Stimulated activated CD8-positive, alpha-beta memory T cell treated with anti-CD3 and anti-CD28 coated beads, Interleukin-7, amount 100 ng/mL, for 48 hours (primary cell): Measurements from ENCODE around the gene LIPN.

Experiments used
- DNase-seq, 2 donors: peaks; one replicate each; pipeline ENCODE4 v3.0.0-alpha.2; 2020; ENCODE audit warnings: low read depth in 1 of 2; ENCODE audit errors: extremely low read depth in 1 of 2

LIPN gene

DNA sequence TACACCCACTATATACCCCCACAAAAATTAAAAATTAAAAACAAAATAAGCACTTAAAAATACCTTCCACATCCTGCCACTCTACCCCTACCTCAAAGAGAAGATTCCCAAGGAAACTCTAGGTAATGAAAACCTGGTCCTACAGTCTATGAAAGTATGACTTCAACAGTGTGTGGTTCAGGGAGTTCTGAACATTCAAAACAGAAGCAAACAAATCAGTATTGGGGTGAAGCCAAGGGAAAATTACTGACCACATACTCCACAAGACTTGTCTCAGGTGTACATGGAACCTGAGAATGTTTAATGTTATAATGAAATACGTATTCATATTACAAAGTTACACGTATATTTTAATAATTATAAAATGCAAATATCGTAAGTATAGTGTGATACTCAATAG is 22.4 kb downstream of the LIPN start:
- DNase-seq = no peak

DNA sequence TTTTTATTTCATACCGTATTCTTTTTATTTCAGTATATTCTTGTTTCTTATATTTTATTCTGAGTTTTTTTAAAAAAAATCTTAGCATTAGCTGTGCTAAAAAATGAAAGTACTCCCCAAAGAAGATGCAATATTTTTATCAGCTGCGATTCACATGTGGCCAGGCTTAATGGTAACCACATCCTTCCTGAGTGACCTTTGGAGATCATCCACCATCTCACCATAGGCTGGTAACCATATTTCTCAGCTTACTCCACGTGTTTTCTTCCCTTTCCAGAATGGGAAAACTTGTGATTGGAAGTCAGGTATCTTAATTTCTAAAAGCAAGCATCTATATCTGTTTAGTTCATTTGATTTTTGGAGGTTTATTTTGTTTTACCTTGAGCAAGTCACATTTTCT is 23.9 kb downstream of the LIPN start:
- DNase-seq = no peak

- no peak for DNase-seq
Measured at GRCh38 chr10:88786032-88786770, 26.4 kb downstream of the LIPN start.

- DNase-seq = no peak
Measured at GRCh38 chr10:88787463-88787862, 27.6 kb downstream of the LIPN start.

DNA sequence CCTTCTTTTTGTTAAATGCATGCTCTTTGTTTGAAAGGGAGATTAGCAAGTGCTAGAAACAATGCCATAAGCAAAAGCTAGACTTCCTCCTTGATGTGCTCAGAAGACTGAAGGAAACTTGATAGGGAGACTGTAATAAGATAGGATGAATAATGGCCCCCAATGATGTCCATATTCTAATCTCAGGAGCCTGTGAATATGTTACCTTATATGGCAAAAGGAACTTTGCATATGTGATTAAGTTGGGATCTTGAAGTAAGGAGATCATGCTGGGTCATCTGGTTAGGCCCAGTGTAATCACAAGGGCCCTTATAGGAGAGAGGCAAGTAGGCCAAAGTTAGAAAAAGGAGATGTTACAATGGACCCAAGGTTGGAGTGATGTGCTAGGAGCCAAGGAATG is 29.1 kb downstream of the LIPN start:
- no peak for DNase-seq

GRCh38 chr10:88791924-88792323 is 32.1 kb downstream of the LIPN start:
- DNase-seq = no peak

DNA sequence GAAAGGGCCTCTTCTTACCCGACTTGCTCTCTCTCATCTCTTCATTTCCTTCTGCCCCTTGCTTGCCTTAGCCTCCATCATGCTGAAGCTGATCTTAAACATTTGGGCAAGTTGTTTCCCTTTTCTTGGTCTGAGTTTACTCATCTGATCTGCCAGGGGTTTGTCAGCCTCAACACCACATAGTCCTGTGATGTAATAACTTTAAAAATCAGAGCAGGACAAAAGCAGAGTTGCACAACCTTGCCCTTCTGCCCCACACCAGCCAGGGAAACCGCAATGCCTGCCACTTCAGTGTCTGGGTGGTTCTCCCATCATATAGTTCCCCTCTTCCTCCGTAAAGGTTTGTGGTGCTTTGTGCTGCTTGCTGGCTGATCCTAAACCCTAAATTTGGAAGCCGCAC is 32.8 kb downstream of the LIPN start:
- DNase-seq = no peak

DNA sequence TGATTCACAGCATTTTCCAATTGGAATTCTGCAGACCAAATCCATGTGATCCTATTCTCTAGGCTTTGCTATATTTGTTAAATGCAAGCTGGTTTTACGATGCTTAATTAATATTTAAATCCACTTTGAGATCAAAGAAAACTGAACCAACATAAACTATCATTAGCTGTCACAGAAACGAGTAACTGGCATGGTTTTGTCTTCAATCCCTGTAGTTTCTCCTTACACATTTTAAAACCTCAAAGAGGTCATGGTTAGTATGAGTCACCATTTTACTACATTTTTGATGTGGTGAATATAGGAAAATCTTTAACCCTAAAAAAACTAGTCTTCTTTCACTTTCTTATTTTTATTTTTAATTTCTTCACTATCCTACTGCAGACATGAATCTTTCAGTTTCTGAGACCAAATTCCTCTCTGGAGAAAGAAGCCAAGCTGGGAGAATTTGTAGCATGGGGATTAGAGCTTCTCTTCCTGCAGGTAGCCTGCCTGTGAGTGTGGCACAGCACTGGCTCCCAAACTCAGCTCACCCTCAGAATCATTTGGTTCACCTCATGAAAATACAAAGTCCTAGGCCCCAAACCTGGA is 34.0 kb downstream of the LIPN start:
- no peak for DNase-seq

GRCh38 chr10:88794731-88795130 is 34.9 kb downstream of the LIPN start:
- no peak for DNase-seq

- peak in 1 of 2 donors; percentile 34 for DNase-seq
Measured at GRCh38 chr10:88800152-88801125, 40.6 kb downstream of the LIPN start.

DNA sequence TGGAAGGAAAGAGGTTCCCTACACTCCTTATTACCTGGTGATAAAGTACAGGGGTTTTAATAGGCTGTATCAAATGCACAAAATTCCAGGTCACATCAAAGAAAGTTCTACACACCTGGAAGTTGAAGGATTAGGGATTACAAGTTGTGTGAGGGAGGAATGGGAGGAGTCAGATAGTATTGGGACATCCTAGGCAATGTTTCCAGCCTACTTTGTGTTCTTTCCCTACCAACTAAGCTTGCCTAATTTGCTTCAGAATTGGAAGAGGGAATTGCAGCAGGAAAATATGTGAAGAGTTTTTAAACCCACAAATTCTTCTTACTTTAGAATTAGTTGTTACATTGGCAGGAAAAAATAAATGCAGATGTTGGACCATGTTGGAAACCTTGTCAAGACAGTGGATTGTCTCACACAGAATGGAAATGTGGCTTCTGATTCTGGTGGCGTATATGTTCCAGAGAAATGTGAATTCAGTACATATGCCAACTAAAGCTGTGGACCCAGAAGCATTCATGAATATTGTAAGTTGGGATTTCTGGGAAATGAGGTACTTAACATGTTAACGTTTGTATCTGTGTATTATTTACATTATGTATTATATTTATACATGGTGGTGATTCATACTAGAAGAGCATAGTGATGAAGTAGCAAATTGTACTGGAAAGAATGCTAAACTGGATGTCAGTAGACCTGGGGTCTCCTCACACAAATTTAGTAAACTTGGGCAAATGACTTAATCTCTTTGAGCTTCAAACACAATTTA is 42.9 kb downstream of the LIPN start, which contains the start of gene LIPM:
Gene LIPM, plus strand, starts transcription at position 208 of the 763 bp plus-strand sequence. Its CDS starts 167 bp downstream, at position 375.
- no peak for DNase-seq

DNA sequence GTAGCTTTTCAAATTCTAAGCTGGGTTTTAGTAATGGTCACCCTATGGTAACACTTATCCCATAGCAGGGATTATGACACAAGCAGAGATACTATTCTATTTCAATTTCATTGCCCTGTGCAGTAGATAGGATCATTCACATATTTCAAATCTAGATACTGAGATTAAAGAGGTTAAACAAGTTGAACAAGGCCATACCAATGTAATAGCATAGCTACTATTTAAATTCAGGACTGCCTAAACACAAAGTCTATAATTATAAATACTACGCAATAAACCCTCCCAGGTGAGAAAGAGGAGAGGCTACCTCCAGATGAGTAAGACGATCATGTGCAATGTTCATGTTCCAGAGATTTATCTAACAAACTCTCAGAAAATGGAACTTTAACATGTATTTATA is 43.8 kb downstream of the LIPN start:
- no peak for DNase-seq

DNA sequence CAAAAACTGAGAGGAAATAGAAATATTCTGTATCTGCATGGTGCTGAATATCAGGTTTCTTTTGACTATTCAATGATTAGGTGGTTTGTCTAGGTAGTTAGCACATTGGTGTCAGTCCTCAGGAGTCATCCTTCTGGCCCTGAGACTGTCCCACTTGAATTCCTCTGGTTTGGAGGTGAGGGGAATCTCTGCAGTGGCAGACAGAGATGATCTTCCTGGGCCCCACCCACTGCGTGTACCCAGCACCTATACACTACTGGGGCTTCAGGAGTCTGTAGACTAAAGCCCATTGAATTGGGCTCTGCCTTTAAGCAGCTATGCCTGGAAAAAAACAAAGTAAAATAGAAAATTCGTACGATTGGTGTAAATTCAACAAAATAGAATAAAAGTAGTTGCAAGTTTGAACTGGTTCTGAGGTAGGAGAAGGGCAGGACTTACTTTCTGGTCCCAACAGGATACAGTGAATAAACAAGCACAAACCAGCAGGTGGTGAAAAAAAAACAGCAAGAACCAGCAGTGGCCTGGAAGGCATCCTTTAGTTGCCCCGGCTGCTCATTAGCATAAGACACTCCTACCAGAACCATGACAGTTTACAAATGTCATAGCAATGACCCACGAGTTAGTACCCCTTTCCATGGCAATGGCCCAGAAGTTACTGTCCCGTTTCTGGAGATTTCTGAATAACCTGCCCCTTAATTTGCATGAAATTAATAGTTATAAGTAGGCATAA is 44.4 kb downstream of the LIPN start:
- no peak for DNase-seq

DNA sequence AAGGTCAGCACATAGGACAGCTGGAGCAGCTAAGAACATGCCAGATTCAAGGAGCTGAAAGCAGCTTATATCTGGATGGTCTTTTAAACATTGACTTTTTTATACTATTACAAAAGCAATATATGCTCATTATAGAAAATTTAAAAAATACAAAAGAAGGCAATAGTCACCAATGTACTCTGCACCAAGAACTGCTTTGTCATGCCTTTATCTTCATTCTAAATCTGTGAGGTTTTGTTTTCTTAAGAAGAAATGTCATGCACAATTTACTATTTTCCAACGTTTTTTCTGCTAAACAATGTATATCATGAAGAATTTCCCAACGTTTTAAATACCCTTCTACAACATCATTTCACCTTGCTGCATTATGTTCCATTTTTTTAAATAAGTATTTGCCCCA is 45.5 kb downstream of the LIPN start:
- no peak for DNase-seq

DNA sequence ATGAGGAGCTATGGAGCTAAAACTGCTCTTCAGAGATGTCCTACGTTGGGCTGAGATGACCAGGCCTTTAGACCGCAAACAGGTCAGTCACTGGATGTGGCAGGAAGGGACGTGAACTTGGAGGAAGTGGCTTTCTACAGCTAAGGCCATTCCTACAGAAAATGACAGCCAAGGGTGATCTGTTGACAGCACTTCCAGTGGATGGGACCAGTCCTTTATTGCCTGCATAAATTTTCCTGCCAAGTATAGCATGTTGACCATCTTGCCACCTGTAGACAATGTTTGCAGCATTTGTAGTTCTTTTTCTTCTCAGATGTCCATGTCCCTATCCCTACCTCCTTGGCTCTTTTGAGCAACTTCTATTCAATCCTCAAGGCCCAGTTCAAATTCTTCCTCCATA is 46.1 kb downstream of the LIPN start:
- DNase-seq = no peak

GRCh38 chr10:88809621-88810020 is 49.8 kb downstream of the LIPN start:
- DNase-seq = no peak

- no peak for DNase-seq
Measured at GRCh38 chr10:88810196-88810961, 50.6 kb downstream of the LIPN start.

DNA sequence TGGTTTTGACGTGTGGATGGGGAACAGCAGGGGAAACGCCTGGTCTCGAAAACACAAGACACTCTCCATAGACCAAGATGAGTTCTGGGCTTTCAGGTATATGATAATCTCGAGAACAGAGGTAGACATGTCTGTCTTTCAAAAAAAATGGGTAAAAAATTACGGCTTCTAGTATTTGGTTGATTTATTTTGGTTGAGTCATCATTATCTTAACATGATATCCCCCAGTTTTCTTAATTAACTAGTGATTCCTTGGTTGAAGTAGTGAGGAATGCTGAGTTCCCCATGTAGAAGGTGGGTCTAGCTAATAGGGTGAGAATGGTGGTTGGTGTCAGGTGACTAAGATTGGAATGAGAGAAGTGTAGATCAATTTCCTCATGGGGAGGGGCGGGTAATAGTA is 53.4 kb downstream of the LIPN start:
- DNase-seq = no peak

- no peak for DNase-seq
Measured at GRCh38 chr10:88819290-88819689, 59.5 kb downstream of the LIPN start.
